Measurements from ENCODE around the gene ATG2A.

GRCh38 chr11:64863391-64864060 lies 53.5 kb downstream of the ATG2A start:
- TF ChIP-seq CTCF (IDR thresholded peaks at IDR 0.05; ENCODE audit: low read length): no peak
- TF ChIP-seq EZH2 (optimal IDR thresholded peaks at IDR 0.05; ENCODE audit: low read depth, low read length): no peak

All from MM.1S (cell line).